Posterior vena cava (tissue), 2 donors: ENCODE measurements around the gene SGMS1. TPM values are rescaled to one million over a fixed set of nuclear protein-coding genes. Genes with fewer than 3 reads are reported as not detected.

Experiments used
- DNase-seq: peaks from one replicate; pipeline ENCODE4 v3.0.0-alpha.2; 2020; ENCODE audit warnings: low spot score
- intact Hi-C, 2 donors: fragments of 100-400 bp; cut with DNase I; formaldehyde crosslinking; loops; one replicate each; pipeline versions ENCODE4 v1.14.1 to v1.14.2; 2022 to 2023
- total RNA-seq, 2 donors: library from RNA; stranded (reverse); fragmentation: NEBNext Ultra II Directional; extraction: Animal tissue kit (Norgen Biotek cat#: 25700); gene quantifications; one replicate each; pipeline ENCODE4 v1.2.1, GENCODE V29; 2021
- donor health status: DM: yes; HTN: yes; CAD: no.
- donor health status: DM: yes; HTN: yes; CAD: no.

The SGMS1 gene
- total RNA-seq, 2 donors from 2014 or later, result 33.7 to 37.5 TPM

- intact Hi-C loops, result no loop called here
- DNase-seq, result no peak
These were observed 203.6 kb downstream of the SGMS1 start for GRCh38 chr10:50420196-50420595.

GRCh38 chr10:50419756-50420155 is 204.0 kb downstream of the SGMS1 start:
- DNase-seq, result no peak
- intact Hi-C loops, result loop anchor here in 1 of 2 donors (5.0 kb wide), 1 partner anchor 203 kb away; the partner anchor contains the start of gene SGMS1

GRCh38 chr10:50419091-50419490 is 204.7 kb downstream of the SGMS1 start:
- no peak for DNase-seq
- intact Hi-C loops, result loop anchor here in 1 of 2 donors (5.0 kb wide), 1 partner anchor 203 kb away; the partner anchor contains the start of gene SGMS1

GRCh38 chr10:50417886-50418830 is 205.6 kb downstream of the SGMS1 start:
- intact Hi-C loops, result loop anchor here in 1 of 2 donors (5.0 kb wide), 1 partner anchor 204 kb away; the partner anchor contains the start of gene SGMS1
- peak; percentile 94 for DNase-seq

GRCh38 chr10:50417486-50417885 is 206.3 kb downstream of the SGMS1 start:
- intact Hi-C loops, result loop anchor here in 1 of 2 donors (5.0 kb wide), 1 partner anchor 205 kb away; the partner anchor contains the start of gene SGMS1
- no peak for DNase-seq

GRCh38 chr10:50416881-50417280 is 206.9 kb downstream of the SGMS1 start:
- no peak for DNase-seq
- intact Hi-C loops, result loop anchor here in 1 of 2 donors (5.0 kb wide), 1 partner anchor 205 kb away; the partner anchor contains the start of gene SGMS1

- intact Hi-C loops, result loop anchor here in 1 of 2 donors (5.0 kb wide), 1 partner anchor 206 kb away; the partner anchor contains the start of gene SGMS1
- no peak for DNase-seq
These were observed 207.5 kb downstream of the SGMS1 start for GRCh38 chr10:50416181-50416824.

- intact Hi-C loops, result loop anchor here in 1 of 2 donors (5.0 kb wide), 1 partner anchor 207 kb away; the partner anchor contains the start of gene SGMS1
These were observed 208.5 kb downstream of the SGMS1 start for GRCh38 chr10:50415292-50415691.

GRCh38 chr10:50410066-50410811 is 213.5 kb downstream of the SGMS1 start:
- intact Hi-C loops, result no loop called here
- DNase-seq, result no peak

More at GRCh38 chr10:50415292-50415691, 208.5 kb downstream of the SGMS1 start:
- DNase-seq, result no peak

- intact Hi-C loops, result no loop called here
- DNase-seq, result no peak
These were observed 216.5 kb downstream of the SGMS1 start for GRCh38 chr10:50407076-50407801.

GRCh38 chr10:50406457-50407070 is 217.2 kb downstream of the SGMS1 start:
- intact Hi-C loops, result no loop called here

GRCh38 chr10:50405723-50406122 is 218.0 kb downstream of the SGMS1 start:
- intact Hi-C loops, result no loop called here
- no peak for DNase-seq

More at GRCh38 chr10:50406457-50407070, 217.2 kb downstream of the SGMS1 start:
- DNase-seq, result no peak

GRCh38 chr10:50404021-50404773 is 219.6 kb downstream of the SGMS1 start:
- intact Hi-C loops, result no loop called here
- DNase-seq, result no peak

GRCh38 chr10:50403074-50403473 is 220.7 kb downstream of the SGMS1 start:
- DNase-seq, result no peak

GRCh38 chr10:50402466-50402865 is 221.3 kb downstream of the SGMS1 start:
- no peak for DNase-seq
- intact Hi-C loops, result no loop called here

More at GRCh38 chr10:50403074-50403473, 220.7 kb downstream of the SGMS1 start:
- intact Hi-C loops, result no loop called here

- DNase-seq, result no peak
- intact Hi-C loops, result no loop called here
These were observed 223.1 kb downstream of the SGMS1 start for GRCh38 chr10:50400694-50401093.

GRCh38 chr10:50398823-50399222 is 224.9 kb downstream of the SGMS1 start:
- intact Hi-C loops, result no loop called here
- DNase-seq, result no peak
